Muscle layer of duodenum (tissue), 2 donors: ENCODE measurements around the gene NFIA.

ENCODE experiments used
- H3K27ac ChIP-seq: one replicate; pipeline ENCODE4 v1.7.0; 2013; ENCODE audit warnings: mild to moderate bottlenecking, low read length
- H3K27me3 ChIP-seq: one replicate; pipeline ENCODE4 v1.7.0; 2013; ENCODE audit warnings: low read depth, mild to moderate bottlenecking, control low read depth, low read length
- H3K36me3 ChIP-seq, 2 donors: one replicate each; pipeline ENCODE4 v1.7.0; 2013; ENCODE audit warnings: low read length in 2 of 2, control low read depth in 1 of 2, mild to moderate bottlenecking in 1 of 2; ENCODE audit not compliant: insufficient read depth in 2 of 2, control insufficient read depth in 1 of 2
- H3K4me1 ChIP-seq, 2 donors: one replicate each; pipeline ENCODE4 v1.7.0; 2013; ENCODE audit warnings: low read length in 2 of 2, mild to moderate bottlenecking in 2 of 2, control low read depth in 1 of 2, moderate library complexity in 1 of 2; ENCODE audit not compliant: insufficient read depth in 2 of 2, control insufficient read depth in 1 of 2
- H3K4me3 ChIP-seq, 2 donors: one replicate each; pipeline ENCODE4 v1.7.0; 2013; ENCODE audit warnings: low read length in 2 of 2, low read depth in 1 of 2, mild to moderate bottlenecking in 1 of 2
- H3K9me3 ChIP-seq, 2 donors: one replicate each; pipeline ENCODE4 v1.7.0; 2013; ENCODE audit warnings: low read length in 2 of 2, control low read depth in 1 of 2, mild to moderate bottlenecking in 1 of 2; ENCODE audit not compliant: control insufficient read depth in 1 of 2
- donor health status: healthy.

NFIA gene

DNA sequence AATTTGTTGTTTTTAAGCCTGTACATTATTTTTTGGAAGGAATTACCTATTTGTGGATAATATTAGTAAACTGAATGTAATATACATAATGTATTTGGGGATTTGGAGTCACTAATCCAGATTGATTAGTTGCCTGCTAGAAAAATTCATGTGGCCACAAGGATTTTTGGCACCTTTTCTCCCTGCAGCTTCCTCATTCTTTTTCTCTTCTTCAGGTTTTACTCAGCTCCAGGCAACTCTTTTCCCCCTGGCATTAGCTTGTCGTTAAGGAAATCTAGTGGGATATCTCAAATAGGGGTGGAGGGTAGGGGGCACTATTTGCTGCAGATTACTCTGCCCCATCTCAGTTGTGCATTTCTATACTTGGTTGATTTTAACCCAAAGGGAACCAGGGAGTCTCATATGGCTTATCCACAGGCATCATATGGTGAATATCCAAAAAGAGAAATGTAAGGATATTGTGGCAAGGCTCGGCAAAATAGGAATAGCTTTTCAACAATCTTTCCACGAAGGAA lies 203.1 kb downstream of the NFIA start:
- H3K9me3 ChIP-seq: no peaks in the 10 kb centered on the region
- H3K27ac ChIP-seq: no peak overlapping the region
- H3K4me3 ChIP-seq: no peak overlapping the region
- H3K36me3 ChIP-seq: no peaks in the 10 kb centered on the region
- H3K27me3 ChIP-seq: no peaks in the 10 kb centered on the region
- H3K4me1 ChIP-seq: no peaks in the 10 kb centered on the region

GRCh38 chr1:61287014-61287413 lies 204.7 kb downstream of the NFIA start:
- Histone ChIP-seq H3K27ac (no peak overlapping the region), H3K9me3 (no peaks in the 10 kb centered on the region), H3K27me3 (no peaks in the 10 kb centered on the region), H3K36me3 (no peaks in the 10 kb centered on the region), H3K4me3 (no peak overlapping the region), H3K4me1 (no peaks in the 10 kb centered on the region)

DNA sequence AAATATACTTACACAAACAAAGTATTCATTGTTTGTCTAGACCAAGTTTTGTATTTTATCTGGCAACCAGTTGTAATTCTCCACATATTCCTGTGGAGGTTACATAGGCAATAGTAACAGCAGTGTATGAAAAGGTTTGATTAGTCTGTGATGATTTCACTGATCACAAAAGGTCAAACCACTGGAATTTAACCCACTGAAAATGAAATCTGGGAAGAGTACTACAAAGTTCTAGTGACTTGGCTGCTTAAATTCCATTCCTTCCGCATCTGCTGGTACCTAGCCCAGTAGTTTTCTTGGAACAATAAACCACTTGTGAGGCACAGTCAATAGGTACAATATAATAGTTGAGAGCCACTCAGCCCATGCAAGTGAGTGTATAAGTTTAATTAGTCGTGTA lies 205.4 kb downstream of the NFIA start:
- H3K4me3 ChIP-seq: no peak overlapping the region
- H3K4me1 ChIP-seq: peaks cover 0 to 1% of the 10 kb centered on the region in 2 donors
- no peaks in the 10 kb centered on the region for H3K36me3 ChIP-seq
- H3K9me3 ChIP-seq: no peaks in the 10 kb centered on the region
- H3K27ac ChIP-seq: no peak overlapping the region
- H3K27me3 ChIP-seq: no peaks in the 10 kb centered on the region

DNA sequence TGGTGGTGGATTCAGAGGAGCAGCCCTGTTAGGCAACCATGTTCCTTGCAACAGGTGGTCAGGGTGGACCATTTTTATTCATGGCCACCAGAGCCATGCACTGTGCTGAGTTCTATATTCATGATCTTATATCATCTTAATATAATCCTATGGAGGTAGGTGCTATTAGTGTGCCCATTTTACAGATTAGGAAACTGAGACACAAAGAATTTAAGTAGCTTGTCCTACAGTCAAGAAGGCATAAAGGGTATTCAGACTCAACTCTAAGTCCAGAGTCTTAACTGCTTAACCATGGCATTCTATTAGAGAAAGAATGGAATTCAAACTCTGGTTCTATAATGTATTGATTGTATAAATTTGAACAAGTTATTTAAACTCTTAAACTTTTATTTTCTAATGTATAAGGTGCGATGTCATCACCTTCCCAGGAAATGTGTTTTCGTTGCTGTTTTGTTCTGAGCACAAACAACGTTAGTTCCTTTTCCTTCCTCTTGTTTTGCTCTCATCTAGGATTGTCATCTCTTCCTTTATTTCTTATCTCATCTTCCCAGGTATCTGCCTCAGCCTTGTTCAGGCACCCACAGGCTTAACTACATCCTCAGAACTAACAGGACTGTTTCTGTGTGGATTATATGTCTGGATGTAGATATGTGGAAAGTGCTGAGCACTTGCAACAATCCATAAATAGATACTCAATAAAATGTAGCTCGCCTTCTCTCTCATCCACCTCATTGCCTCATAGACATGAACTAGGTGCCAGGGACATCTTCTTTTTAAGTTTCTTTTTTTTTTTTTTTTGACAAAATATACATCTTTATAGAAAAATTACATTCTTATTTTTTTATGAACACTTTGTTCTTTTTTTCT lies 207.1 kb downstream of the NFIA start:
- Histone ChIP-seq H3K36me3 (no peaks in the 10 kb centered on the region), H3K4me3 (no peak overlapping the region), H3K27ac (no peak overlapping the region), H3K4me1 (peaks cover 0 to 6% of the 10 kb centered on the region in 2 donors), H3K27me3 (no peaks in the 10 kb centered on the region), H3K9me3 (no peaks in the 10 kb centered on the region)

DNA sequence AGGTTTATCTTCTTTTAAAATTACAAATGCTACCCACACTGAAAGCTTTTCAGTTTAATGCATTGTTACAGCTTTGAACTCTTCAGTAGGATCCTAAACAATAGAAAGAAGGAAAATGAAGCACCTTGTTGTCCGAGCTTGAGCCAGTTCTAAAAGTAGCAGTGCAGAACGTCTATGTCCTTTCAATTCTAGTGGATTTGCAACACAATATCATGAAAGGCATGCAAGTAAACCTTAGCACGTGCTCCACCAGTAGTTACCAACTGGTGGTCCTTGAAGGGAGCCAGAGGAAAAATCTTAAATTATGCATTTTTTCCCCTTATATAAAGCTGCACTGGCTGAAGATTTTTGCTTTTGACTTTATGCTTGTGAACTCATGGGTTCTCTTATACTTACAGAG lies 208.2 kb downstream of the NFIA start:
- Histone ChIP-seq H3K36me3 (no peaks in the 10 kb centered on the region), H3K27me3 (no peaks in the 10 kb centered on the region), H3K9me3 (no peaks in the 10 kb centered on the region), H3K4me3 (no peak overlapping the region), H3K4me1 (peaks cover 0 to 6% of the 10 kb centered on the region in 2 donors), H3K27ac (no peak overlapping the region)

DNA sequence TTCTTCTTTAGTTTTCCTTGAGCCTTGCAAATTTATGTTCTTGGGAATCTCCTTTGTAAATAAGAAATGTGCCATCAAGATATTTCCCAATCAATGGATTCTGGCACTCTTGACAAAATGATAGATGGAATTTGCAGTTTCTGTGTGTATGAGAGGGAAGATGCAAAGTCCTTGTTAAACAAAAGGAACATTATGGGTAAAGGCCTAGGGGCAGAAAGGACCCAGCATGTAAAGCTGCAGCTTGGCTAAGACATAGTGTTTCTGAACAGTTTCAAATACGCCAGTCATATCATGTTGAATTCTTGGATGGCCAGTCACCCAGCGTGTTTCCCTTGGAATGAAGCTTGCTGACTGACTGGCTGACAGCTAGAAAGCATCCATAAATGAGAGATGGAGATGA lies 210.8 kb downstream of the NFIA start:
- Histone ChIP-seq H3K27me3 (no peaks in the 10 kb centered on the region), H3K27ac (no peak overlapping the region), H3K36me3 (no peaks in the 10 kb centered on the region), H3K9me3 (no peaks in the 10 kb centered on the region), H3K4me1 (peaks cover 0 to 6% of the 10 kb centered on the region in 2 donors), H3K4me3 (no peak overlapping the region)

DNA sequence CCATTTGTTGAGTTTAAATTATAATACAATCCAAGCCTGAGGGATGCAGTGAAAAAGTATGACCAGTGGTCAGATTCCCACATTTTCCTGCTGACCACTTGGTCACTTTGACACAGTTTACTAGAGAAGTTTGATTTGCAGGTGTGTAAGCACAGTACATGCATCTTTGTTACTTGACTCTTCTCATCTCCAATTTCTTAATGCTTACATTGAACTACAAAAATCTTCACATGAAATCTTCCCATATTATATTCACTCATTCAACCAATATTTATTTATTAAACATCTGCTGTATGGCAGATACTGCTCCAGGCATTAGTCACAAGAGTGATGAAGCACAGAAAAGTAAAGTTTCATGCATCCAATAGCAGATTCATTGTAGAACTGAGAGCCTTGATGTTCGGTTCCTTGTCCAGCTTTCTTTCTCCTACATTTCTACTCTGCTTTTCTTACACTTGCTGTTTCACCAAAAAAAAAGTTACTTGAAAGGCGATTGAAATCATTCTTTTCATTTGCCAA lies 211.7 kb downstream of the NFIA start:
- no peaks in the 10 kb centered on the region for H3K9me3 ChIP-seq
- H3K27ac ChIP-seq: no peak overlapping the region
- no peaks in the 10 kb centered on the region for H3K36me3 ChIP-seq
- H3K4me3 ChIP-seq: no peak overlapping the region
- peaks cover 3 to 6% of the 10 kb centered on the region in 2 donors for H3K4me1 ChIP-seq
- H3K27me3 ChIP-seq: no peaks in the 10 kb centered on the region

GRCh38 chr1:61294930-61295329 lies 212.6 kb downstream of the NFIA start:
- no peaks in the 10 kb centered on the region for H3K36me3 ChIP-seq
- peaks cover 6% of the 10 kb centered on the region in 2 donors for H3K4me1 ChIP-seq
- no peaks in the 10 kb centered on the region for H3K27me3 ChIP-seq
- no peak overlapping the region for H3K4me3 ChIP-seq
- H3K27ac ChIP-seq: no peak overlapping the region
- H3K9me3 ChIP-seq: no peaks in the 10 kb centered on the region

DNA sequence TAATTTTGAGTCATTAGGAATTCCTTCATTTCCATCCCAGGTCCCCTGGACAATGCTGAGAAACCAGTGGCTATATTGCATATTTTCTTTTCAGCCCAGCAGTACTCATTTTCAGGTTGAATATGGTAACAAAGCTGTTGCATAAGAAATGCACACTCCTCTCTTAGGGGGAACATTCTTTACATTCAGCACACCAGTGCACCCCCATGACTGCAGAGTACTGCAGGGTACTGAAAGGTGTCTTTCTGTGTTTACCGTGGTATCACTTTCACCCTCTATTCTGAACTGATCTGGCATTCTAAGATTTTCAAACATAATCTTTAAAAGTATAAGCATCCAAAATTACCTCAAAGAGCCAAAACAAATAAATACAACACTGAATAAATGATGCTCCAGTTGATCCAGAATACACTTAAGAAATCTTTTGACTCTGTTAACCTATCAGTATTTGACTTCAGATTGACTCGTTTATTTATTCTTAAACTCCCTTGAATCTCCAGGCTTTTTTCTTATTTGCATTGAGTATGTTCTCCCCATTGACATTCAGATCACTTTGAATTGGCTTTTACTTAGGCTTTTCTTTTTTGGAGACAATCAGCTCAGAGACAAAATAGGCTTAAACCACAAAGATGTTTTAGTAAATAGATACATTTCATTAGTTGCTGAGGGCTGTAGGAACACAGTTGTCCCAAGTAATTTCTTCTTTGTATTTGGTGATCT lies 213.6 kb downstream of the NFIA start:
- H3K9me3 ChIP-seq: no peaks in the 10 kb centered on the region
- H3K27me3 ChIP-seq: no peaks in the 10 kb centered on the region
- H3K27ac ChIP-seq: no peak overlapping the region
- H3K4me3 ChIP-seq: no peak overlapping the region
- no peaks in the 10 kb centered on the region for H3K36me3 ChIP-seq
- peaks cover 6% of the 10 kb centered on the region in 2 donors for H3K4me1 ChIP-seq

DNA sequence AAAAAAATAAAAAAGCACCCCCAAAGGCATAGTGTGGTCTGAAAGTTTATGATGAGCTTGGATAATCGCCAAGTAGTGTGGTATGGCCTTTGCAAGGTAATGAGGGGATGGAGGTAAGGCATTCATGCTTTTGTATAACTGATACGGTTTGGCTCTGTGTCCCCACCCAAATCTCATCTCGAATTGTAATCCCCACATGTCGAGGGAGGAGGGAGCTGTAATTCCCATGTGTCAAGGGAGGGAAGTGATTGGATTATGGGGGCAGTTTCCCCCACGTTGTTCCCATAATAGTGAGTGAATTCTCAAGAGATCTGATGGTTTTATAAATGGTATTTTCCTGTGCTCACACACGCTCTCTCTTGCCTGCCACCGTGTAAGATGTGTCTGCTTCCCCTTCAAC lies 215.5 kb downstream of the NFIA start:
- Histone ChIP-seq H3K36me3 (no peaks in the 10 kb centered on the region), H3K4me3 (no peak overlapping the region), H3K4me1 (peaks cover 3 to 6% of the 10 kb centered on the region in 2 donors), H3K9me3 (no peaks in the 10 kb centered on the region), H3K27me3 (no peaks in the 10 kb centered on the region), H3K27ac (no peak overlapping the region)

- no peak overlapping the region for H3K4me3 ChIP-seq
- H3K27me3 ChIP-seq: no peaks in the 10 kb centered on the region
- H3K36me3 ChIP-seq: no peaks in the 10 kb centered on the region
- peaks cover 0 to 6% of the 10 kb centered on the region in 2 donors for H3K4me1 ChIP-seq
- no peaks in the 10 kb centered on the region for H3K9me3 ChIP-seq
- H3K27ac ChIP-seq: peak overlapping the region; percentile 58
Observed at GRCh38 chr1:61299463-61299862, 217.1 kb downstream of the NFIA start.
